ENCODE data around the gene ASCL5.

ASCL5 gene

GRCh38 chr1:201074018-201074417 is 53.0 kb downstream of the ASCL5 start:
- no peak overlapping the region for H4K12ac ChIP-seq (ENCODE audit: low read depth, low read length)
- no peak overlapping the region for H2AFZ ChIP-seq (ENCODE audit: insufficient read depth, low read length, poor library complexity)
- H3K9ac ChIP-seq (ENCODE audit: low read length): no peak overlapping the region
- no peak overlapping the region for H2BK5ac ChIP-seq (ENCODE audit: low read depth, low read length, poor library complexity)
- no peak overlapping the region for H2BK120ac ChIP-seq (ENCODE audit: insufficient read depth, low read length, poor library complexity)
- H3K79me1 ChIP-seq (ENCODE audit: low read length): no peaks in the 10 kb centered on the region
- no peak overlapping the region for H3K23ac ChIP-seq (ENCODE audit: low read length)
- H3K36me3 ChIP-seq (ENCODE audit: control insufficient read depth in 1 of 2, insufficient read depth in 2 of 2, low read length in 2 of 2): no peaks in the 10 kb centered on the region
- H4K91ac ChIP-seq (ENCODE audit: low read depth, low read length): no peak overlapping the region
- H3K79me2 ChIP-seq (ENCODE audit: control insufficient read depth, insufficient read depth, low read length, poor library complexity): no peaks in the 10 kb centered on the region
- H3K27ac ChIP-seq (ENCODE audit: low read depth, low read length): no peak overlapping the region
- H4K8ac ChIP-seq (ENCODE audit: low read depth, low read length): no peak overlapping the region
- H3K27me3 ChIP-seq (ENCODE audit: insufficient read depth, low read length): no peaks in the 10 kb centered on the region
- H3K4ac ChIP-seq (ENCODE audit: low read depth, low read length): no peak overlapping the region
- no peak overlapping the region for H3K4me3 ChIP-seq (ENCODE audit: low read depth, low read length)
- no peak overlapping the region for H3K14ac ChIP-seq (ENCODE audit: low read length)
- H2BK12ac ChIP-seq (ENCODE audit: low read length): no peak overlapping the region
- H3K4me1 ChIP-seq (ENCODE audit: control insufficient read depth in 1 of 2, insufficient read depth in 2 of 2, low read length in 2 of 2): no peaks in the 10 kb centered on the region
- DNase-seq: peak in 1 of 2 donors; percentile 12
- H2AK5ac ChIP-seq (ENCODE audit: low read length): no peak overlapping the region
- WGBS (ENCODE audit: extremely low coverage, insufficient coverage, insufficient read length): no CpG with 5 or more reads among the region's 5 CpGs
- no peak overlapping the region for H3K18ac ChIP-seq (ENCODE audit: low read length)
- H3K4me2 ChIP-seq (ENCODE audit: low read length): no peak overlapping the region
- H3K9me3 ChIP-seq (ENCODE audit: insufficient read depth, low read depth, low read length): peaks cover 2% of the 10 kb centered on the region

GRCh38 chr1:201072922-201073321 is 54.1 kb downstream of the ASCL5 start:
- DNase-seq: no peak
- H3K36me3 ChIP-seq (ENCODE audit: control insufficient read depth in 1 of 2, insufficient read depth in 2 of 2, low read length in 2 of 2): no peaks in the 10 kb centered on the region
- H3K9me3 ChIP-seq (ENCODE audit: insufficient read depth, low read depth, low read length): peaks cover 2% of the 10 kb centered on the region
- H3K4me1 ChIP-seq (ENCODE audit: control insufficient read depth in 1 of 2, insufficient read depth in 2 of 2, low read length in 2 of 2): no peaks in the 10 kb centered on the region
- H2BK12ac ChIP-seq (ENCODE audit: low read length): no peak overlapping the region
- no peak overlapping the region for H2BK120ac ChIP-seq (ENCODE audit: insufficient read depth, low read length, poor library complexity)
- H3K27ac ChIP-seq (ENCODE audit: low read depth, low read length): no peak overlapping the region
- no peak overlapping the region for H2BK5ac ChIP-seq (ENCODE audit: low read depth, low read length, poor library complexity)
- H3K4me3 ChIP-seq (ENCODE audit: low read depth, low read length): no peak overlapping the region
- no peak overlapping the region for H4K8ac ChIP-seq (ENCODE audit: low read depth, low read length)
- no peak overlapping the region for H3K23ac ChIP-seq (ENCODE audit: low read length)
- H3K79me2 ChIP-seq (ENCODE audit: control insufficient read depth, insufficient read depth, low read length, poor library complexity): no peaks in the 10 kb centered on the region
- no peak overlapping the region for H4K12ac ChIP-seq (ENCODE audit: low read depth, low read length)
- no peak overlapping the region for H2AFZ ChIP-seq (ENCODE audit: insufficient read depth, low read length, poor library complexity)
- no peak overlapping the region for H3K4me2 ChIP-seq (ENCODE audit: low read length)
- H3K27me3 ChIP-seq (ENCODE audit: insufficient read depth, low read length): no peaks in the 10 kb centered on the region
- H3K14ac ChIP-seq (ENCODE audit: low read length): no peak overlapping the region
- no peaks in the 10 kb centered on the region for H3K79me1 ChIP-seq (ENCODE audit: low read length)
- no peak overlapping the region for H3K9ac ChIP-seq (ENCODE audit: low read length)
- H2AK5ac ChIP-seq (ENCODE audit: low read length): no peak overlapping the region
- H4K91ac ChIP-seq (ENCODE audit: low read depth, low read length): no peak overlapping the region
- no peak overlapping the region for H3K18ac ChIP-seq (ENCODE audit: low read length)
- H3K4ac ChIP-seq (ENCODE audit: low read depth, low read length): no peak overlapping the region
- WGBS (ENCODE audit: extremely low coverage, insufficient coverage, insufficient read length): no CpG with 5 or more reads among the region's 6 CpGs

- no peak overlapping the region for H3K4me3 ChIP-seq (ENCODE audit: low read depth, low read length)
- WGBS (ENCODE audit: extremely low coverage, insufficient coverage, insufficient read length): no CpG with 5 or more reads among the region's 5 CpGs
These were observed 54.8 kb downstream of the ASCL5 start for GRCh38 chr1:201072149-201072548.

GRCh38 chr1:201069636-201070035 is 57.3 kb downstream of the ASCL5 start:
- no peak overlapping the region for H2AFZ ChIP-seq (ENCODE audit: insufficient read depth, low read length, poor library complexity)
- no peak overlapping the region for H3K4me3 ChIP-seq (ENCODE audit: low read depth, low read length)
- H2BK120ac ChIP-seq (ENCODE audit: insufficient read depth, low read length, poor library complexity): no peak overlapping the region
- H3K18ac ChIP-seq (ENCODE audit: low read length): no peak overlapping the region
- no peak overlapping the region for H3K9ac ChIP-seq (ENCODE audit: low read length)
- no CpG with 5 or more reads among the region's 3 CpGs for WGBS (ENCODE audit: extremely low coverage, insufficient coverage, insufficient read length)
- H4K12ac ChIP-seq (ENCODE audit: low read depth, low read length): no peak overlapping the region
- H3K79me1 ChIP-seq (ENCODE audit: low read length): no peaks in the 10 kb centered on the region
- H2BK12ac ChIP-seq (ENCODE audit: low read length): no peak overlapping the region
- H4K8ac ChIP-seq (ENCODE audit: low read depth, low read length): no peak overlapping the region
- H3K9me3 ChIP-seq (ENCODE audit: insufficient read depth, low read depth, low read length): no peaks in the 10 kb centered on the region
- H3K4me2 ChIP-seq (ENCODE audit: low read length): no peak overlapping the region
- no peaks in the 10 kb centered on the region for H3K27me3 ChIP-seq (ENCODE audit: insufficient read depth, low read length)
- H3K4me1 ChIP-seq (ENCODE audit: control insufficient read depth in 1 of 2, insufficient read depth in 2 of 2, low read length in 2 of 2): no peaks in the 10 kb centered on the region
- H2BK5ac ChIP-seq (ENCODE audit: low read depth, low read length, poor library complexity): no peak overlapping the region
- H3K36me3 ChIP-seq (ENCODE audit: control insufficient read depth in 1 of 2, insufficient read depth in 2 of 2, low read length in 2 of 2): no peaks in the 10 kb centered on the region
- H3K23ac ChIP-seq (ENCODE audit: low read length): no peak overlapping the region
- H2AK5ac ChIP-seq (ENCODE audit: low read length): no peak overlapping the region
- H4K91ac ChIP-seq (ENCODE audit: low read depth, low read length): no peak overlapping the region
- H3K14ac ChIP-seq (ENCODE audit: low read length): no peak overlapping the region
- H3K79me2 ChIP-seq (ENCODE audit: control insufficient read depth, insufficient read depth, low read length, poor library complexity): no peaks in the 10 kb centered on the region
- H3K27ac ChIP-seq (ENCODE audit: low read depth, low read length): no peak overlapping the region
- H3K4ac ChIP-seq (ENCODE audit: low read depth, low read length): no peak overlapping the region
- DNase-seq: no peak

More at GRCh38 chr1:201072149-201072548, 54.8 kb downstream of the ASCL5 start:
- Histone ChIP-seq H3K27me3 (ENCODE audit: insufficient read depth, low read length) (no peaks in the 10 kb centered on the region), H3K79me1 (ENCODE audit: low read length) (no peaks in the 10 kb centered on the region), H4K8ac (ENCODE audit: low read depth, low read length) (no peak overlapping the region), H3K36me3 (ENCODE audit: control insufficient read depth in 1 of 2, insufficient read depth in 2 of 2, low read length in 2 of 2) (no peaks in the 10 kb centered on the region), H4K12ac (ENCODE audit: low read depth, low read length) (no peak overlapping the region), H2BK5ac (ENCODE audit: low read depth, low read length, poor library complexity) (no peak overlapping the region), H3K14ac (ENCODE audit: low read length) (no peak overlapping the region), H4K91ac (ENCODE audit: low read depth, low read length) (no peak overlapping the region), H3K9ac (ENCODE audit: low read length) (no peak overlapping the region), H3K27ac (ENCODE audit: low read depth, low read length) (no peak overlapping the region), H3K4ac (ENCODE audit: low read depth, low read length) (no peak overlapping the region), H3K9me3 (ENCODE audit: insufficient read depth, low read depth, low read length) (peaks cover 2% of the 10 kb centered on the region), H2BK120ac (ENCODE audit: insufficient read depth, low read length, poor library complexity) (no peak overlapping the region), H3K4me1 (ENCODE audit: control insufficient read depth in 1 of 2, insufficient read depth in 2 of 2, low read length in 2 of 2) (no peaks in the 10 kb centered on the region), H2AK5ac (ENCODE audit: low read length) (no peak overlapping the region), H3K79me2 (ENCODE audit: control insufficient read depth, insufficient read depth, low read length, poor library complexity) (no peaks in the 10 kb centered on the region), H2BK12ac (ENCODE audit: low read length) (no peak overlapping the region), H3K23ac (ENCODE audit: low read length) (no peak overlapping the region), H2AFZ (ENCODE audit: insufficient read depth, low read length, poor library complexity) (no peak overlapping the region), H3K18ac (ENCODE audit: low read length) (no peak overlapping the region), H3K4me2 (ENCODE audit: low read length) (no peak overlapping the region)
- no peak for DNase-seq
